Bronchial epithelial cell (primary cell): ENCODE data around the gene ZBTB18. TPM values are rescaled to one million over a fixed set of nuclear protein-coding genes. Genes with fewer than 3 reads are reported as not detected.

Experiments
- DNase-seq: peaks from one replicate; pipeline ENCODE4 v3.0.0-alpha.2; 2010; ENCODE audit warnings: low read depth
- FAIRE-seq: peaks from 2 replicates; lab custom pipeline; 2011; peaks lifted over from hg19 to GRCh38; lab: Jason Lieb, UNC
- H3K27me3 ChIP-seq: 2 replicates; pipeline ENCODE4 v1.5.1; 2011; ENCODE audit warnings: low read length; ENCODE audit not compliant: control insufficient read depth, insufficient read depth
- H3K36me3 ChIP-seq: 2 replicates; pipeline ENCODE4 v1.5.1; 2011; ENCODE audit warnings: low read length; ENCODE audit not compliant: control insufficient read depth, insufficient read depth
- H3K4me3 ChIP-seq: 2 replicates; pipeline ENCODE4 v1.5.1; 2011; ENCODE audit warnings: mild to moderate bottlenecking, low read depth, low read length, control low read depth
- CTCF ChIP-seq: IDR thresholded peaks from 2 replicates; pipeline ENCODE4 v1.5.1; 2011; ENCODE audit warnings: mild to moderate bottlenecking, moderate library complexity, low read length, control low read depth, inconsistent platforms; ENCODE audit not compliant: insufficient read depth, severe bottlenecking
- total RNA-seq: library from RNA; depleted of rRNA; stranded (reverse); fragments of >200 nt; gene quantifications from 2 replicates; pipeline ENCODE4 v1.2.1, GENCODE V29; 2014

Gene ZBTB18
- total RNA-seq, 1 donor from 2014 or later, result 6.8 TPM

GRCh38 chr1:244074559-244075171 lies 23.6 kb downstream of the ZBTB18 start:
- FAIRE-seq (no peak), DNase-seq (no peak)
- no peaks in the 10 kb centered on the region for H3K36me3 ChIP-seq
- H3K27me3 ChIP-seq, result peaks cover 3% of the 10 kb centered on the region
- H3K4me3 ChIP-seq, result no peak overlapping the region
- no peak for TF ChIP-seq CTCF

GRCh38 chr1:244075247-244075722 lies 24.2 kb downstream of the ZBTB18 start:
- peaks cover 2% of the 10 kb centered on the region for H3K27me3 ChIP-seq
- DNase-seq, result no peak
- no peak for FAIRE-seq
- no peak overlapping the region for H3K4me3 ChIP-seq
- no peak for TF ChIP-seq CTCF
- no peaks in the 10 kb centered on the region for H3K36me3 ChIP-seq

GRCh38 chr1:244076740-244077139 lies 25.7 kb downstream of the ZBTB18 start:
- H3K4me3 ChIP-seq, result no peak overlapping the region
- peaks cover 2% of the 10 kb centered on the region for H3K27me3 ChIP-seq
- H3K36me3 ChIP-seq, result no peaks in the 10 kb centered on the region
- FAIRE-seq, result no peak
- DNase-seq, result no peak
- TF ChIP-seq CTCF, result no peak

- no peak for TF ChIP-seq CTCF
Observed at GRCh38 chr1:244077473-244078220, 26.6 kb downstream of the ZBTB18 start.

GRCh38 chr1:244080343-244080929 lies 29.4 kb downstream of the ZBTB18 start:
- no peak for FAIRE-seq
- H3K27me3 ChIP-seq, result peaks cover 2% of the 10 kb centered on the region
- no peak for DNase-seq
- H3K36me3 ChIP-seq, result no peaks in the 10 kb centered on the region
- TF ChIP-seq CTCF, result no peak
- H3K4me3 ChIP-seq, result no peak overlapping the region

More at GRCh38 chr1:244077473-244078220, 26.6 kb downstream of the ZBTB18 start:
- no peaks in the 10 kb centered on the region for H3K36me3 ChIP-seq
- peaks cover 2% of the 10 kb centered on the region for H3K27me3 ChIP-seq
- H3K4me3 ChIP-seq, result no peak overlapping the region
- DNase-seq (no peak), FAIRE-seq (no peak)
